HT1080 (cell line): ENCODE measurements around the gene ADCY9. TPM values are rescaled to one million over a fixed set of nuclear protein-coding genes. Genes with fewer than 3 reads are reported as not detected.
"Not testable (repeated sequence)": the region's sequence is repeated elsewhere in the genome, so short reads cannot be mapped to it uniquely, and the experiment has no call there.

Experiments
- DNase-seq: peaks from one replicate; pipeline ENCODE4 v3.0.0-alpha.2; 2015; ENCODE audit warnings: low read depth
- total RNA-seq: library from RNA; depleted of rRNA; stranded (reverse); fragments of >200 nt; shearing (Covaris generic); gene quantifications from 2 replicates; pipeline ENCODE4 v1.2.3, GENCODE V29; 2014

Gene ADCY9
- total RNA-seq, 1 experiment from 2014 or later: 8.7 TPM

DNA sequence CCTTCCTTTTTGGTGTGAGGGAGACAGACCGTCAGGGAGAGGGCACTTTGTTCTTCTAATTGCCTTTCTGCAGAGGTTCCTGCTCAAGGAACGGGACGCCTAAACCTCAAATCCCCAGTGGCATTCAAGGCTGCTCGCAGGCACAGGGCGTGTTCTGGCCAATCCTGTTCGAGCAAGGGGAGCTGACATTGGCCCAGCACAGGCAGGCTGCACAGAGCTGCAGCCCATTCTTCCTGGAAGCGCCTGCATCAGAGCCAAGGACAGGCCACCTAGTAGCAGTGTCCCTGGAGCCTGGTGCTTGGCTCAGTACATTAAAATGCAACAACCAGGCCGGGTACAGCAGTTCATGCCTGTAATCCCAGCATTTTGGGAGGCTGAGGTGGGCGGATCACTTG lies 163.5 kb downstream of the ADCY9 start:
- no peak for DNase-seq

DNA sequence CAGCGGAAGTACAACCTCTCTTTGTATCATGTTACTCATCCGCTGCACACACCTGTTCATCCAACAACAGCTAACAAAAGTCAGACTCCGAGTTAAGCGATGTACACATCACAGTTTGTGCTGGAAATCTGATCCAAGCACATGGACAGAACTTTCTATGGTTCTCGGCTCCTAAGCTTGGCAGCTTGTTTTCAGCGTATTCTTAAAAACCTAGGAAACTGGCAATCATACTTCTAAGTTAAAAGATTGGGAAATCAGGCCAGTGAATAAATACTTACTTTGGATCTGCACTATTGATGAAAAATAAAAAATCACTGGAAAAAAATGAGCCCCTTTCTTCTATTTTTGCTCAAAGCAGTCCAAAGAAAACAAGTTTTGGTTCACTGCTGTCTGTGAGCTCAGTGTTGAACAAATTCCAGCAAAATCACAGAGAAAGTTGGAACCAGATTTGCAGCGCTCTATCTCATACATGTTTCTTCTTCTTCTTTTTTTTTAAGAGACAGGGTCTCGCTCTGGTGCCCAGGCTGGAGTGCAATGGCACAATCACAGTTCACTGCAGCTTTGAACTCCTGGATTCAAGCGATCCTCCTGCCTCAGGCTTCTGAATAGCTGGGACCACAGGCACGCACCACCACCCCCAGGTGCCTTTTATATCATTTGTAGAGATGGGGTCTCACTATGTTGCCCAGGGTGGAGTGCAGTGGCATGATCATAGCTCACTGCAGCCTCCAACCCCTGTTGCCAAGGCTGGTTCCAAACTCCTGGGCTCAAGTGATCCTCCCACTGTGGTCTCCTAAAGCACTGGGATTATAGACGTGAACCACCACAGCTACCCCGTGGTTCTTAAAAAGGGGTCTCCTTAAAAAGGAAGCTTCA lies 164.1 kb downstream of the ADCY9 start:
- DNase-seq: no peak

DNA sequence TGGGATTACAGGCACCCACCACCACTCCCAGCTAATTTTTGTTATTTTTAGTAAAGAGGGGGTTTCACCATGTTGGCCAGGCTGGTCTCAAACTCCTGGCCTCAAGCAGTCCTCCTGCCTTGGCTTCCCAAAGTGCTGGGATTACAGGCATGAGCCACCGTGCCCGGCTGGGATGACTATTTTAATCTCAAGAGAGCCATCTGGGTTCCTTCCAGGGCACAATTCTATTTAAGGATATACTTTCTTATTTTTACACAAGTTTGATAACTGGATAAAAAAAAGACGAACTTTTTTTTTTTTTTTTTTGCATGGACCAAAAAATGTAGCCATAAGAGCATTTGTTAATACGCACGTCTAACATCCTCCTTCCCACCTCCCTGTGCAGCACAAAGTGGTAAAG lies 164.9 kb downstream of the ADCY9 start:
- not testable (repeated sequence) for DNase-seq

DNA sequence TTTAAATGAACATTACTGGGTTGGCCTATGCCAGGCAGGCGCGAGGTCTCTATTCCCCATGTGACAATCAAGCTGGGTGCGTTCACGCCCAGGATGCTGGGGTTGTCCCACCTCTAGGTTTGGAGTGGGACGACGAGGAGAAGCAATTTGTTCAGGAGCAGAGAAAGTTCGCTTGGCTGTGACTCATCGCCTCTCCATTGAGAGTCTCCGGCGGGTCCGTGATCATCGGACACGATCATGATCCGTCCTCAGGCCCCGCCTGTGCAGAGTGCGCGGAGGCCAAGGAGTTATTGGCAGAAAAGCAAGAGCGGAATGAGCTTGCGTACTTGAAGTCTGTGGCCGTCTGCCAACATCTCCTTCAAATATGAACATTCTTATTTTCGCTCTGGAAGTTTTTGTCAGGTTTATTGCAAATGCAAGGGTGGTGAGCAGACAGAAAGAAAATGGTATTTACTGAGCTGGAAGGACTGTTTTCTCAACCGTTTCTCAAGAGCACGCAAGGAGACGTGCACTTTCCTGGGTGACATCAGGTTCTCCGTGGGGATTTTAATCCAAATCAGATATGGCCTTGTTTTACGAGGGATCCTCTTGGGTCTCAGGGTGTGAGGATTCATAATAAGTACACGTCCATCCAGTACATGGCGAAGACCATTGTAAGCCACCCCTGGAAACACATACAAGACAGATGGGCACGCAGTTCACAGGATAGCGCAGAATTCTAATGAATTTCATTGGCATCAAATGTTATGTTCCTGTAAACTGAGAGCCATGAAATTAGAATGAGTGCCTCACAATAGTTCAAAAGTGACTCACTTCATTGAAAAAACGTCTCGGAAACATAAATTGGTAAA lies 165.7 kb downstream of the ADCY9 start:
- DNase-seq: no peak

DNA sequence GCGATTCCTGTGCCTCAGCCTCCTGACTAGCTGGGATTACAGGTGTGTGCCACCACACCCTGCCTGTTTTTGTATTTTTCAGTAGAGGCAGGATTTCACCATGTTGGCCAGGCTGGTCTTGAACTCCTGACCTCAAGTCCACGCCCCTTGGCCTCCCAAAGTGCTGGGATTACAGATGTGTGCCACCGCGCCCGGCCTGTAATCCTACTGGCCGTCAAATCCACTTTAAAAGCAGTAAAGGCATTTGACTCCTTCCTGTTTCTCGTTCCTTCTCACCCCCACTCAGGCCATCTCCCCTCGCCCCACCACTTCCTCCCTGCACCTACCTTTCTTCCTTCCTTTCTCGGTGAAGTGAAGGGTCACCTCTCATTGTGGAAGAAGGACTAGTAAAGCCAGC lies 166.3 kb downstream of the ADCY9 start:
- no peak for DNase-seq

DNA sequence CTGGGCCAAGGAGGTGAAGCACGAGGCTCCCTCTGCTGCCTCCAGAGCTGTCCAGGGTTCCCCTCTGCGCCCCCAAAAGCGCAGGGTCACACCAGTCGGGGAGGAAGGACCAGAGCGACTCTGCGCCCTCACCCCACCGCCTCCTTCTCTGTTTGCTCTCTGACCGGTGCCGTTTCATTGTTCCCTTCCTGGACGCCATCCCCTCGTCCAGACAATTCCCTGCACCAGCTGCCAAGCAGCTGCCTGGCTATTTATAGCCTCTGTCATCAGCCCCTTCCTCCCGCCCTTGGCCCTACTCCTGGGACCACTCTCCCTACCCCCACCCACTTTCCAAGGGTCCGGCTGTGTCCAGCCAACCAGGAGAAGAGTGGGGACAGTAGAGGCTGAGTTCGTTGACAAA lies 167.0 kb downstream of the ADCY9 start:
- no peak for DNase-seq

DNA sequence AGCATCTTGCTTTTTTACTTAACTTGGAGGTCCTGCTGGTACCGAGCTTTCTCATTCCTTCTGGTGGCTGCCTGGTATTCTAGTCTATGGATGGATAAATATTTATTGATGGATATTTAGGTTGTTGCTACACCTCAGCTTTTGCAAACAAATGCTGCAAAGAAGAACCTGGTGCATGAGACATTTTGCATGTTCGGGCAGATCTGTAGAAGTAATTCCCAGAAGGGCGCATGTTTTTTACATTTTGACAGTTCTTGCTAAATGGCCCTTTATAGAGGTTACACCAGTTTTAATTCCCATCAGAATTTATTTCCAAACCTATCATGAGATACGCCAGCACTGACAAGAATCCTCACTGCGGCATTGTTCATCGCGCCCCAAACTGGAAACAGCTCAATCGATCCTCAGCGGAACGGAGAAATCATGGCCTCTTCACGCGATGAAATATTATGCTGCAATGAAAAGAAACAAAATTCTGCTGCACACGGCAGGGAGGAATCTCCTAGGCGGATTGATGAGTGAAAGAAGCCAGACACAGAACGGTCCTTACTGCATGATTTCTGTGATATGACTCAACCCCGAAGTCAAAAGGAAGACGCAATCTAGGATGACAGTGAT lies 167.8 kb downstream of the ADCY9 start:
- DNase-seq: no peak

DNA sequence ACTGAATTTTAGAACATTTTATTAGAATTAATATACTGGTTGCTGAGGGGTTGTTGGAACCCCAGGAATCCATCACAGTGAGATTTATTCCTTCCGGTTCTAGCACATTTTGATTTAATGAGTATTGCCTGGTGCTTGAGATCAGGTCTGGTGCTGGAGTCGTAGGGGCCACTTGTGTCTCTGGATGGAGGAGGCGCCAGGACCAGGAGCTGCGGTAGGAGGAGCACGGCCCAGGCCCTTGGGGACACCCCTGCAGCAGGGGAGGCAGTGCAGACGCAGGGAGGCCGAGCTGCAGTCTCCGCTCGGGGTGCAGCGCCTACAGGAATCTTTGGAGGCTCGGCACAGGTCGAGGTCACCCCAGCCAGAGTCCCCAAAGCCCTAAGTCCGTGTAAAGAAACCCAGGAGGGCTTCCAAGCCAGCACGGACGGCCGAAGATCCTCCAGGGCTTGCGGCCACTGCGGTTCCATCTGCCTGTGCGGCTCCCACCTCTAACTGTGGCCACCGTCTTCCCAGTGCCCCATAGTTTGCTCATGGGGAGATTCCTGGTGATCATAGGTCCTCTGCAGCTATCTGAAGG lies 169.6 kb downstream of the ADCY9 start:
- no peak for DNase-seq

DNA sequence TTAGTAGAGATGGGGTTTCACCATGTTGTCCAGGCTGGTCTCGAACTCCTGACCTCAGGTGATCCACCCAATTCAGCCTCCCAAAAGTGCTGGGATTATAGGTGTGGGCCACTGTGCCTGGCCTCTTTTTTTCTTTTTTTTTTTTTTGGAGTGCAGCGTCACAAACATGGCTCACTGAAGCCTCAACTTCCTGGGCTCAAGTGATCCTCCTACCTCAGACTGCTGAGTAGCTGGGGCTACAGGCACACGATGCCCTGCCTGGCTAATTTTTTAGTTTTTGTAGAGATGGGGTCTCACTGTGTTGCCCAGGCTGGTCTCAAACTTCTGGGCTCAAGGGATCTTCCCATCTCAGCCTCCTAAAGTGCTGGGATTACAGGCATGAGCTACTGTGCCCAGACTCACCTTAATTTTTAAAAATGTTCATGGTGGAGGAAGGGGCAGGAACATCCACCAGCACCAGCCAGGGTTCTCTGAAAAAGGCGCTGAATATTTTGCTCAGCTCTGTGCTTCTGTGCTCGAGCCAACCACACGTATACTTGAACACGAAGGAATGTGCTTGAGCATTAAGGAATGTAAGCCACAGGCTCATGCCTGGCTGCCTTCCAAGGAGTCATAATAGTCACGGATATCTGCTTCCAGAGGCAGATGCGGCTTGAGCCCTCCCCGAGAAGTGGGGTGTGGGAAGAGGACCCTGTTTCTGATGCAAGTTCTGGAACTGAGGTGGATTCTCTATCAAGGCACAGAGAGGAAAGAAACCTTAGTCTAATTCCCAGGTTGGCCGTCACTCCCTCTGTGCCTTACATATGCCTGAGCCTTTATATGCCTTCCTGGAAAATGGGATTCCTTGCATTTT lies 170.3 kb downstream of the ADCY9 start:
- DNase-seq: peak; percentile 89

DNA sequence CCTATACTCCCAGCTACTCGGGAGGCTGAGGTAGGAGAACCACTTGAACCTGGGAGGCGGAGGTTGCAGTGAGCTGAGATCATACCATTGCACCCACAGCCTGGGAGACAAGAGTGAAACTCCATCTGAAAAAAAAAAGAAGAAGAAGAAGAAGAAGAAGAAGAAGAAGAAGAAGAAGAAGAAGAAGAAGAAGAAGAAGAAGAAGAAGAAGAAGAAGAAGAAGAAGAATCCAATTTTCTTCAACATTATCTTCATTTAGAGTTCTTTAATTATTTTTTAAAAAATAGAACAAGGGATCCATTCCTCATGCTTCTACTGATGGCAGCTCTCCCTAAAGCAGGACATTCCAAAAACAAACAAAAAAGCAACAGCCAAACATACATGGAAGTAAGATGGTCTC lies 171.8 kb downstream of the ADCY9 start:
- not testable (repeated sequence) for DNase-seq

DNA sequence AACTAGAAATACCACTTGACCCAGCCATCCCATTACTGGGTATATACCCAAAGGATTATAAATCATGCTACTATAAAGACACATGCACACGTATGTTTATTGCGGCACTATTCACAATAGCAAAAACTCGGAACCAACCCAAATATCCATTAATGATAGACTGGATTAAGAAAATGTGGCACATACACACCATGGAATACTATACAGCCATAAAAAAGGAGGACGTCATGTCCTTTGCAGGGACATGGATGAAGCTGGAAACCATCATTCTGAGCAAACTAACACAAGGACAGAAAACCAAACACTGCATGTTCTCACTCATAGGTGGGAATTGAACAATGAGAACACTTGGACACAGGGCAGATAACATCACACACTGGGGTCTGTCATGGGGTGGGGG lies 174.1 kb downstream of the ADCY9 start:
- DNase-seq: not testable (repeated sequence)

DNA sequence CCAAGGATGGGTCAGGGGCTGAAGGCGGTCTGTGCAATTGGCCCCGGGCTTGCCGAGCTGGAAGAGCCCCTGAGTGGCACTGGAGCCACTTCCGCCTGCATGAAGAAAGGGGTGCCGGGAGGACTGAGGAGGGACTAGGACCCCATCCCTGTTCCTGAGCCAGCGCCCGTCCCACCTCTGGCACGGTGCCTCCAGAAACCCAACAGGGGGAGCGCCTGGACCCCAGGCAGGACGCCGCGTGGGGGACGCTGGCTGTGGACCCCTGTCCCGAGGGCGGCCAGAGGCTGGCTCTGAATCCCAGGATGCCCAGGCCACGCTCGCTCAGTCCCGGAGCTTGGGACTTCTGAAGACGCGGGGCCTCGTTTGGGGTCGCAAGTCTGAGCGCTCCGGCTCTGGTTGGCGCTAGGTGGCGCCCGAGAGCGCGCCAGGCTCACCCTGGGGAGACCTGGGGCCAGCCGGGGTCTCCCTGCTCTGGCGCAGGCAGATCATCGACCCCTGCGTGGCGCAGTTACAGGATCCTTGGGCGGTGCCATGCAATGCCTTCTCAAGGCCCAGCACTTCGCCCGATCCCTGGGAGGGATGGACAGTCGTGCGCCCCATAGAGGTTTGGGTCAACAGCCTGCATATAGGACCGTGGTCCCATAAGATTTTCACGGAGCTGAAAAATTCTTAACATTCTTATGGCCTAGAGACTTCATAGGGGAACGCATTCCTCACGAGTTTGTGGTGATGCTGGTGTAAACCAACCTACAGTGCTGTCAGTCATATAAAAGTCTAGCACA lies 177.2 kb downstream of the ADCY9 start:
- peak; percentile 52 for DNase-seq

DNA sequence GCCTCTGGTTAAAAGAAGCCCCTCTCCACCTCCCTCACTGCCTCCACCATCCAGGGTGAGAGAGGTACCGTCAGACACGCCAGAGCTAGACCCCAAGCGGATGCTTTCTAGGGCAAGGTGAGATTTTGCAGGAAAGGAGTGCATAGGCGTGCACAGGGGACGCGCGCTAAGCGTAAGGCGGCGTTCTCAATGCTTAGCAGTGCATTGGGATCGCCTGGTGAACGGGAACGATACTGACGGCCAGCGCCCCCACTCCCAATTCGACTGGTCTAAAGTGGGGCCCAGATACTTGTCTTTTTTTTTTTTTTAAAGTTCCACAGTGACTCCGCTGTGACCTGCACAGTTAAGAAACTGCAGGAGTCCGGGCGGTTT lies 177.8 kb downstream of the ADCY9 start:
- no peak for DNase-seq

DNA sequence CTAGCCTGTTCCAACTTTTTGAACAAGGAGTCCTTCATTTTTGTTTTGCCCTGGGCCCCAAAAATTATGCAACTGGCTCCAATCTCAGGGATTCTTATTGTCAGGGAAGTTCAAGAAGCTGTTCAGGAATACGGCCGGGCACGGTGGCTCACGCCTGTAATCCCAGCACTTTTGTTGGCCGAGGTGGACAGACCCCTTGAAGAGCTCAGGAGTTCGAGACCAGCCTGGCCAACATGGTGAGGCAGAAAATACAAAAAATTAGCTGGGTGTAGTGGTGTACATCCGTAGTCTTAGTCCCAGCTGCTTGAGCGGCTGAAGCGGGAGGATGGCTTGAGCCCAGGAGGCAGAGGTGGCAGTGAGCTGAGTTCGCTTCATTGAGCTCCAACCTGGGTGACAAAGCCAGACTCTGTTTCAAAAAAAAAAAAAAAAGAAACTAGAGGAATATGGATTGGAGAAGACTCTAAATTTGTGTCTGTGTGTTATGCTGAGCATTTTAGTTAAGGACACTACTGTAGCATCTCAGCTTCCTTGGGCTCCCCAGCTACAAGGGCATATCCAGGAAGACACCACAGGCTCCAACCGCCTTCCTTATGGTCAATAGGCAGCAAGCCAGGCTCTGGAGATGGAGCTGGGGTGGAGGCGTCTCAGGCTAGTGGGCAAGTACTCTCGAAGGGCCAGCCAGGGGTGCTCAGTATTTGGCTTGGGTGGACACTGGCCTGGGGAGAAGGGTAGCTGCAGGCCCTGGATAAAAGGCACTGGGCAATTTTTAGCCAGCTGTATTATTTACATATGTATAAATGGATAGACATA lies 179.0 kb downstream of the ADCY9 start:
- DNase-seq: no peak

DNA sequence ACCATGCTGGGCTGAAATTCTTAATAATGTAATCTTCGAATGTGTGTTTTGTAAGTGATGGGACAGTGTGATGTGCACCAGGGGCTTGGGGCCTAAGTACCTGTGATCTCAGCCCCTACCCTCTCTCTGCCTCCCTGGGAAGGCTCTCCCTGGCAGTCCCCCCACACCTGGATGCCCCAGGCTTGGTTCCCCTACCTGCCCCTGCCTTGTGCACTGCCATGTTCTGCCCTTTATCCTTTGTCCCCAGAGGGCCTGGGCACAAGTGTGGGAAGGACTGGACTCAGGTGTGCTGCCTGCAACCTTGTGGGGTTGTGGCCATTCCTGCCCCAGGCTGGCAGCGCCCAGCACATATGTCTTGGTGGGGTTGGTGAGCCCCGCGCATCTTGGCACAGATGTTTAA lies 180.3 kb downstream of the ADCY9 start:
- no peak for DNase-seq

DNA sequence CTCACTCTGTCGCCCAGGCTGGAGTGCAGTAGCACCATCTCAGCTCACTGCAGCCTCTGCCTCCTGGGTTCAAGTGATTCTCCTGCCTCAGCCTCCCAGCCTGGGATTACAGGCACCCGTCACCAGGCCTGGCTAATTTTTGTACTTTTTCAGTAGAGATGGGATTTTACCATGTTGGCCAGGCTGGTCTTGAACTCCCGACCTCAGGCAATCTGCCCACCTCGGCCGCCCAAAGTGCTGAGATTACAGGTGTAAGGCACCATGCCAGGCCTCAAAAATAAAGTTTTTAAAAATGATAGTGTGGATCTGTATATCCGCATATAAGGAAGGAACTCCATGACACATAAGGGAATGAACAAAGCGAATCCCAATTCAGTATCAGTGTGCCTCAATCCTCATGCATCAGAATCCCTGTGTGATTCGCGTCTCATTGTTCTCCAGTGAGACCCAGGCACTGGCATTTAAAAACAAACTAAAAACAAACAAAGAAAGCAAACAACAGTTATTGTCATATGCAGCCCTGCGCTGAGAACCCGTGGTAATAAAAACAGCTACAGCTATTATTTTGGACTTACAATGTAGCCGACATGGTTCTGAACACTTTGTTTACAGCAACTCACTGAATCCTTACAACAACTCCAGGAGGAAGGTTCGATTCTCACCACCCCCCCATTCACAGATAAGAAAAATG lies 181.6 kb downstream of the ADCY9 start:
- DNase-seq: no peak

DNA sequence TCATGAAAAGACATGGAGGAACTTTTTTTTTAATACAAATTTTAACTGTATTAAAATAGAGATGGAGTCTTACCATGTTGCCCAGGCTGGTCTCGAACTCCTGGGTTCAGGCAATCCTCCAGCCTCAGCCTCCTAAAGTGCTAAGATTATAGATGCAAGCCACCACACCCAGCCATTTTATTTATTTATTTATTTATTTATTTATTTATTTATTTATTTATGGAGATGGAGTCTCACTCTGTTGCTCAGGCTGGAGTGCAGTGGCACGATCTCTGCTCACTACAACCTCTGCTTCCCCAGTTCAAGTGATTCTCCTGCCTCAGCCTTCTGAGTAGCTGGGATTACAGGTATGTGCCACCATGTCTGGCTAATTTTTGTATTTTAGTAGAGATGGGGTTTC lies 189.1 kb downstream of the ADCY9 start:
- DNase-seq: not testable (repeated sequence)

DNA sequence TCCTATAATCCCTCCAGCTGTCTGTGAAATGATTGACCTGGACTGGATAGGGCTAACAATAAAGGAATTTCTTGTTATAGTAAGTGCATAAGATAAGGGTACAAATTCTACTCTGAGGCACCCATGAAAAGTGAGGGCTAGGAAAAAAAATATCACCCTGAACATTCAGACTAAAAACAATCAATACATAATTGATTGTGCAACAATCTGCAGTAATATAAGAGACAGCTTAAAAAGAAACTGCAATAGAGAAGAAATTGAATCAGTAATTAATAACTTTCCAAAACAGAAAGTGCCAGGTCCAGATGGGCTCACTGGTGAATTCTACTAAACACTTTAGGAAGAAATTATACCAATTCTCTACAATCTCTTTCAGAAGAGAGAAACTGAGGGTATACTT lies 191.5 kb downstream of the ADCY9 start:
- no peak for DNase-seq

DNA sequence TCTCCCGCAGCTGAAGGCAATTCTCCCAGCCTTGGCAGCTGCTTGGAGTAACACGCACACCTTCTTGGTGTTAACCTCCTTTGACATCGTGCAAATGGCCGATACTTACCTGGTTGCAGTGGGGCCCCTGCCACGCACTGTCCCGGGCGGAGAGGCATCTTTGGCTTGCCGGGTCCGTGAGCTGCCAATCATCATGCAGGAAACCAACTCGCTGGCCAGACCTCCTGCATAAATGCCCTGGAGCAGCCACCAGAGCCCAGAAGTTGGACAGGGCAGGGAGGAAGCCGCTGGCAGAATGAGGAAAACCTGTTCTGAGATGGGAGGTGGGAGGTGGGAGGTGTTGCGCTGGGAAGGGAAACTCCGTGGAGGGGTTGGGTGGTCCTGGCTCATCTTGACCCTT lies 194.0 kb downstream of the ADCY9 start:
- no peak for DNase-seq
